Uterus (tissue), 2 donors: ENCODE data around the gene XPC.

Experiments used
- CTCF ChIP-seq, 4 experiments: fragments of 200-600 bp in 2 of 4; fragments of 450-650 bp in 2 of 4; sonication (generic) in 2 of 4; IDR thresholded peaks; one replicate each; pipeline ENCODE4 v1.5.1; 2016 to 2019; ENCODE audit warnings: antibody characterized with exemption in 4 of 4, mild to moderate bottlenecking in 2 of 4, moderate library complexity in 1 of 4
- POLR2A ChIP-seq, 2 donors: fragments of 450-650 bp; IDR thresholded peaks; one replicate each; pipeline ENCODE4 v1.6.1; 2016; ENCODE audit warnings: antibody characterized with exemption in 2 of 2, mild to moderate bottlenecking in 1 of 2, moderate library complexity in 1 of 2

GRCh38 chr3:14169435-14169834 lies 9.0 kb downstream of the XPC start:
- no peak for TF ChIP-seq POLR2A (IDR thresholded peaks at IDR 0.05)
- no peak for TF ChIP-seq CTCF (IDR thresholded peaks at IDR 0.05)
